ENCODE measurements around the gene NNMT.

NNMT gene

GRCh38 chr11:114342476-114342875, 46.3 kb downstream of the NNMT start:
- no peak for TF ChIP-seq CTCF (IDR thresholded peaks at IDR 0.05; ENCODE audit: unreplicated experiment in 3 of 3)
- H3K36me3 Mint-ChIP-seq (ENCODE audit: low read depth), result no peaks in the 10 kb centered on the region
- H3K4me1 Mint-ChIP-seq, result no peaks in the 10 kb centered on the region
- peaks cover 9% of the 10 kb centered on the region for H3K27me3 Mint-ChIP-seq (ENCODE audit: low read depth)
- no peak overlapping the region for H3K27ac Mint-ChIP-seq
- no peaks in the 10 kb centered on the region for H3K9me3 Mint-ChIP-seq
- no peak overlapping the region for H3K4me3 Mint-ChIP-seq

- Mint-ChIP-seq H3K27me3 (ENCODE audit: low read depth) (peaks cover 5% of the 10 kb centered on the region), H3K4me1 (no peaks in the 10 kb centered on the region), H3K27ac (no peak overlapping the region), H3K36me3 (ENCODE audit: low read depth) (no peaks in the 10 kb centered on the region), H3K4me3 (no peak overlapping the region), H3K9me3 (no peaks in the 10 kb centered on the region)
- TF ChIP-seq CTCF (IDR thresholded peaks at IDR 0.05; ENCODE audit: unreplicated experiment in 3 of 3), result no peak
Measured at GRCh38 chr11:114343020-114343419, 46.8 kb downstream of the NNMT start.

GRCh38 chr11:114343493-114343892, 47.3 kb downstream of the NNMT start:
- H3K9me3 Mint-ChIP-seq, result no peaks in the 10 kb centered on the region
- H3K36me3 Mint-ChIP-seq (ENCODE audit: low read depth), result no peaks in the 10 kb centered on the region
- no peak overlapping the region for H3K27ac Mint-ChIP-seq
- TF ChIP-seq CTCF (IDR thresholded peaks at IDR 0.05; ENCODE audit: unreplicated experiment in 3 of 3), result no peak
- H3K27me3 Mint-ChIP-seq (ENCODE audit: low read depth), result peaks cover 5% of the 10 kb centered on the region
- no peaks in the 10 kb centered on the region for H3K4me1 Mint-ChIP-seq
- H3K4me3 Mint-ChIP-seq, result no peak overlapping the region

GRCh38 chr11:114344494-114344893, 48.3 kb downstream of the NNMT start:
- H3K9me3 Mint-ChIP-seq, result no peaks in the 10 kb centered on the region
- no peak for TF ChIP-seq CTCF (IDR thresholded peaks at IDR 0.05; ENCODE audit: unreplicated experiment in 3 of 3)
- no peak overlapping the region for H3K4me3 Mint-ChIP-seq
- H3K36me3 Mint-ChIP-seq (ENCODE audit: low read depth), result no peaks in the 10 kb centered on the region
- H3K27ac Mint-ChIP-seq, result no peak overlapping the region
- no peaks in the 10 kb centered on the region for H3K4me1 Mint-ChIP-seq
- peaks cover 5% of the 10 kb centered on the region for H3K27me3 Mint-ChIP-seq (ENCODE audit: low read depth)

- no peaks in the 10 kb centered on the region for H3K4me1 Mint-ChIP-seq
- no peak for TF ChIP-seq CTCF (IDR thresholded peaks at IDR 0.05; ENCODE audit: unreplicated experiment in 3 of 3)
- H3K36me3 Mint-ChIP-seq (ENCODE audit: low read depth), result no peaks in the 10 kb centered on the region
- H3K4me3 Mint-ChIP-seq, result no peak overlapping the region
- H3K9me3 Mint-ChIP-seq, result no peaks in the 10 kb centered on the region
- H3K27me3 Mint-ChIP-seq (ENCODE audit: low read depth), result peaks cover 4% of the 10 kb centered on the region
- no peak overlapping the region for H3K27ac Mint-ChIP-seq
Measured at GRCh38 chr11:114345575-114346222, 49.5 kb downstream of the NNMT start.

- Mint-ChIP-seq H3K27me3 (ENCODE audit: low read depth) (no peaks in the 10 kb centered on the region), H3K36me3 (ENCODE audit: low read depth) (no peaks in the 10 kb centered on the region), H3K4me1 (no peaks in the 10 kb centered on the region), H3K9me3 (no peaks in the 10 kb centered on the region), H3K4me3 (no peak overlapping the region), H3K27ac (no peak overlapping the region)
- TF ChIP-seq CTCF (IDR thresholded peaks at IDR 0.05; ENCODE audit: unreplicated experiment in 3 of 3), result no peak
Measured at GRCh38 chr11:114346709-114347141, 50.5 kb downstream of the NNMT start.

All from nephron (organoid).